ENCODE results near the gene PARVB.

Gene PARVB

DNA sequence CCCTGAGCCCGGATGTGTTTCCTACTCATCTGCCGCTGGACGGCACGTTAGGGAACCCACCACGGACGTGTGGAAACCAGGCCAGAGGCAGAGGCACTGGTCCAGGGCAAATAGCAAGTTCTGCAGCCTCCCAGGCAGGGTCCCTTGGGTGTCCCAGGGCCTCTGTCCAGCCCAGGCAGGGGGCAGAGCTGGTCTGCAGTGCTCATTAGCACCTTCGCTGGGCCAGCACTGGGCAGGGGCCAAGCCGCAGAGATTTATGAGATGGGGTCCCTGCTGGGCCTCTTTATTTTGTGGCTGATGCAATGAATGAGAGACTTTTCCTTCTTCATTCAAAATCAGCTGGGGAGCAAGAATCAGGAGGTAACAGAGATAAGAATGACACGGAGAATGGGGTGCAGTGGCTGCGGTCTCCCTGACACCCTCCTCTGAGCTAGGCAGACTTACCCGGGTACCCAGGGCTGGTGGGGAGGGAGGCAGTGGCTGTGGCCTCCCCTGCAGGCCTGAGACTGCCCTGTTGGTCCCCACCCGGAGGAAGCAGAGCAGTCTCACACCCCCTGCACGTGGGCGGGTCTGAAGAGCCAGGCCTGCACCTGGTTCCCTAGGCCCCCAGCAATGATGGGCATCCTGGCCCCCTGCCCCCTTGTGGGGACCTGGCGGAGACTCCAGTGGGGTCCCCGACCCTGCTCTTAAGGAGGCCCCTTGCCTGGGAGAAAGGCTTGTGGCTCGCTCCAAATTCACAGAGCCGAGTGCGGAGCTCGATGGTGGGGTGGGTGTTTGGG is 142.6 kb downstream of the PARVB start:
- DNase-seq: no peak

DNA sequence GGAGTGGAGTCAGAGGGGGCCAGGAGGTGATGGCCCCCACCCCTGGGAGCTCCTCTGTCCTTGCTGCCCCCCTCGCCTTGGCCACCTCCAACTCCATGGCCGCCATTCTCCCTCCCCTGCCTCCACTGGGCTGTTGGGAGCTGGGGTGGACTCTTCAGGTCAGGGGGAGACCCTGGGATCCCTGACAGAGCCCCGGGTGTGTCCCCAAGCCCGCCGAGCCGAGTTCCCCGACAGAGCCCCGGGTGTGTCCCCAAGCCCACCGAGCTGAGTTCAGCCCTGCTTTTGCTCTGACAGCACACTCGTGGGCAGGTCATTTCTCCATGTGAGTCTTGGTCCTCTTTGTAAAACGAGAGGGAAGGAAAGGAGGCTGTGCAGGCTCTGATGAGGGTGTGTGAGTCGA is 143.4 kb downstream of the PARVB start:
- DNase-seq: no peak

DNA sequence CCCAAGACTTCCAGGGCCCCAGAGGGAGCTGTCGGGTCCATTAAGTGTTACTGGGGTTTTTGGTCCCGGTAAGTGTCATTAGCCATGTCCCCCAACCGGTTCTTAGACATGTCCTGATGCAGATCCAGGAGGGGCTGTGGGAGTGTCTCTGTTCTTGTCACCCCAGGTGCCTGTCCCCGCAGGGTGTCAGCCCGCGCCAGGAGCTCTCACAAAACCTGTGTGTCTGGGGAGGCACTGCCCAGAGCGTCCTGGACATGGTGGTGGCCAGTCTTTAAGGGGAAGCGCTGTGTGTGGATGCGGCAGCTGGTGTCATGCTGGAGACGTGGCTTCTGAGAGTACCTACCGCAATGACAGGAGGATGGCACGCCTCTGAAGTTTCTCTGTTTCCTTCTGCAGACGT is 144.1 kb downstream of the PARVB start:
- no peak for DNase-seq

DNA sequence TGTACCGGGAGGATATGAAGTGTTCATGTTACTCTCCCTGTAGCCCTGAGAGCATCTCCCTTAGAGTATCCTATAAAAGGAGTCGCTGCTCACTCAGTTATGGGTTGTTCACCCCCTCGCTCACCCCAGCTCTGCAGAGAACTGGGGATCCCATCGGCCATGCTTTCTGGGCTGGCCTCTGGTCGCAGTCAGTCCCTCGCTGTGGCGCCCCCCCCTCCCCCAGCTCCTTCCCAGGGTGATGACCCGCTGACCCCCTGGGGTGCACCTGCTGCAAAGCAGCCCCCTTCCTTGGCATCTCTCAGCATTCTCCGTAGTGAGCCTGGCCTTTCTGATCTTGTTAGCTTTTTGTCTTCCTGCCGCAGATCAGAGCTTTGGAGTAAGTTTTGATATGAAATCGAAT is 146.4 kb downstream of the PARVB start:
- no peak for DNase-seq

DNA sequence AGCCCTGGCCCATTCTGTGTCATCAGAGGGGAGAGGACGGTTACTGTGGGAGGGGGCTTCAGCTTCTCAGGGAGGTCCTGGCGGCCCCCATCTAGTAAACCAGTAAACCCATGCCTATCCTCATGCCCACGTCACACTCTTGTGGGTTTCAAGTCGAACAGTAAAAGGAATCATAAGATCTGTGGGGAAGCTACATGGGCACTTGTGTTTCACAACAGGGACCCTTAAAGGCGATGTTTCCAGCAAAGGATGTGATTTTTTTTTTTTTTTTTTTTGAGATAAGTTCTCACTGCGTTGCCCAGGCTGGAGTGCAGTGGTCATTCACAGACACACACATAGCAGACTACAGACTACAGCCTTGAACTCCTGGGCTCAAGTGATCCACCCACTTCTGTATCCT is 147.5 kb downstream of the PARVB start:
- DNase-seq: no peak

DNA sequence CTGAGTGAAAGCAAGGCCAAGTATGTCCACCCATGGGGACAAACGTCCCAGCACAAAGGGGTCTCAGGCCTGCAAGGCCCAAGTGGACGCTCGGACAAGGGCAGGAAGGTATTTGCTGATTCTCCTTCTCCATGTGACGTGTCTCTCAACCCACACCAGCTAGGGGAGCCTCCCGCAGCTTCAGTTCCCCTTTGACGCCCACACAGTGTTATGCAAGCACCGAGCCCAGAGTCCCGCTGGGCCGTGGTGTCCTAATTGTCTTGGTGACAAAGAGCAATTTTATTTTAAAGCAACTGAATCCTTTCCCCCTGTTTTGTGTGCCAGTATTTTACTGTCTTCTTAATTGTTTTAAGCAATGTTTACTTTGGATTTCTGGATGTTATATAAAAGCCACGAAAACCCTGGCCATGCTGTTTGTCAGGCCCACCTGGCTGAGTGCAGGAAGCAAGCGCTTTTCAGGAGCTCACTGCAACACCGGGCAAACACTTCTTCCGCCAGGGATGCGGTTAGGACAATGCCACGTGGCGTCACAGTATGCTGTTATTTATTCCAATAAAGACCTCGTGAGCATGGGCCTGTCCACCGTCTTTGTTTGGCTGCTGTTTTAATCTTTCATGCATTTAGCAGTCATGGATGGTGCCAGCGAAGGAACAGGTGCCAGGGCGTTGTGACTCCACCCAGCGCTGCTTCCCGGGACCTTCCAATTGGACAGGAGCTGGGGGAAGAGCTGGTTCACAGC is 148.4 kb downstream of the PARVB start:
- DNase-seq: no peak

DNA sequence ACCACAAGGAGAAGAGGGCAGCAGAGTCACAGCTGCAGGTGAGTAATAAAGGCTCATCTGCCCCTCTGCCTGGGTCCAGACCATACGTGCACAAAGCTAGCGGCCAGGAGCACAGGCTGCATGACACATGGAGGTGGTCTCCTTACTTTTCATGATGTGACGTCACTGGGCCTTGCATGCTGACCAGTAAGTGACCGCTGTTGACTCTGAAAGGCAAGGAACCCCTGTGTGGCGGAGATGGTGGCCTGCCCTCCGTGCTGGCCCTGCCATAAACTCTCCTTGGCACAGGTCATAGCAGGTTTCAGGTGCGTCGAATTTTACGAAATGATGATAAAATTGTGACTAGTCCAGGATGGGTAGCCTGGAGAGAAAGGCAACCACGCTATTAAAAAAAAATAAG is 149.1 kb downstream of the PARVB start:
- DNase-seq: no peak

DNA sequence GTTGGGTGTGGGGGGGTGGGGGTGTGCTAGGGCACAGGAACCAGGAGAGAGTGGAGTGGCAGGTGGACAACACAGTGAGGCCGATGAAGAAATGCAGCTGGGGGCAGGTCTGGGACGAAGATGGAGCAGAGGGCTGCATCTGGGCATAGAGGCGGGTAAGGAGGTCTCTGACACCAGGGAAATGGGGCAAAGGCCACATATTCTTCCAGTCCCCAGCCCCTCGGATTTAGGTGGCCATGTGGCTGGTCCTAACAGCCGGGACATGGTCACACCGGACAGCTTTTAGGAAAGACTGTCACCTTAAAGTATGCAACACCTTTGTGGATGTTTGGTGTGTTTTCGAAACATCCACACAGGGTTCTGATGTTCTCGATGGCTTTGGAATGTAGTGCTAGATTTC is 151.6 kb downstream of the PARVB start:
- no peak for DNase-seq

DNA sequence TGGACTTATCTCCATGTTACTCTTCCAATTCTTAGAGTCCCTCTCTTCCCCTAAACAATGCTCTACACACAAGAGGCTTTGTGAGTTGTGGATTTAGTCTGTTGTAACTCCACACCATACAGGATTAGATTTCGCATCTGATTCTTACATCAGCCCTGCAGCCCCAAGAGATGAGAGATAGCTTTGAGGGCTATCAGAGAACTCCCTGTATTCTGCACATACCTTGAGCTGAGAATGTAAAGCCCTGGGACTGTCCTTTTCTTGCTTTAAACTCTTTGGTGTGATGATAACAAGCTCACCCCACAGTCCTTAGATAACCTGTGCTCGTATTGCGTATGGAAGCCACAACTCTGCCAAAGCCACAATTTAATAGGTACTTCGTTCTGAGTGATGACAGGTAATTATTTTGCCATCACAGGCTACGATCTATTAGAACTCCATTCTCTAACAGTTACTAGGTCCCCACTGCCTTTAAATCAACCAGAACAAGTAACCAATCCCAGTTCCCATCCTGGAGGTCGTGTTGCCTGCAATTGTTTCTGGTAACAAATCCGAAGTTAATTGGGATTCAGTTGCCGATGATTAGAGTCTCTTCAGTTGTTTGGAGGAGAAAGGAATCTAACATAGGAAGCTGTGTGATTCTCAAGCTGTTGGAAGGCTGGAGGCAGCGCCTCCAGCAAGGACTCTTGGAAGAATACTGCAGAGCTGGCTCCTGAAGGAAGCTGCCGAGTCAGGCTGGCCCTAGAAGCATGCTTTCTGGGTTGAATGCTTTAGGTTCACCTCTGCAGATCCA is 155.3 kb downstream of the PARVB start:
- no peak for DNase-seq

DNA sequence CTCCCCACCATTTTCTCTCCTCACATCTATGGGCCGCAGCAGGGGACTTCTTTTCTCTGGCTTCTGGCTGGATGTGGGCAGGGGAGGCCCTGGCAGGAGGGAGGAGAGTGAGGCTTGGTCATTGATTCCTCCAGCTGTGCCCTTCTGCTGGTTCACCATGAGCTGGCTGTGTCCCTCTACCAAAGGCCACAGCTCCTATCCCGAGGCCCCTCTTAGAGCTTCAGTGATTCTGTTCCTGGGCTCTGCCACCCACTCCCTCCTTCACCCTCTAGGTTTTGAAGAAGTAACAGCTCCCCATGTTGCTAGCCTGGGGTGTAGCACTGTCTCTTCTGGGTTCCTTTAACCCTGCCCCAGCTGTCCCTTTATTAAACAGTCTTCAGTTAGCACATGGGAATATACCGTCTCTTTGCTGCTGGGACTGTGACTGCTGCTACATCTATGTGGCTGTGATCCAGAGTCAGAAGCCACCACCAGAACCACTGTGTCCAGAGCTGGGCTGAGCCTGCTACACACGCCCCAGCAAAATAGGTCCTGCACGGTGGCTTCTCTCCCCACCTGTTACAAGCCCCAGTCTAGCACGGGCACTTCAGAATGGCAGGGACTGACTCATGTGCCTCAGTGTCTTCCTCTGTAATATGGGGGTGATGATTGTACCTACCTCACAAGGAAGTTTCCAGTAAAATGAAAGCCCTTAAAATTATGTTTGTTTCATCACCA is 156.0 kb downstream of the PARVB start:
- no peak for DNase-seq

DNA sequence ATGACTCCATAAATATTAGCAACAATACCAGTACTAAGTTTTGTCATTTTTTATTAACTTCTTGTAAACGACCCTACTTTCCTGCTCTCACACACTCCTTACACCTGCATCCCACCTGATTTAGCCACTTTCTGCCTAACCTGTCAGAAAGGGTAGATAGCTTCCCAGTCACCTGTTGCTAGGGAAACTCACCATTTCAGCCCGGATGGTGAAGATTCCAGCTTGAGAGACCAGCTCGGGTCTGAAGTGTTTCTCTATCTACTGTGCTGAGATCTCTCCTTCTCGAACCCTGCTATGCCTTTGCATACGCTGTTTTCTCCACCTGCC is 156.6 kb downstream of the PARVB start, which contains the start of gene PARVG:
Gene PARVG, plus strand, starts transcription at position 220 of the 327 bp plus-strand sequence. CDS start 2,405 bp downstream, outside the sequence.
- no peak for DNase-seq

DNA sequence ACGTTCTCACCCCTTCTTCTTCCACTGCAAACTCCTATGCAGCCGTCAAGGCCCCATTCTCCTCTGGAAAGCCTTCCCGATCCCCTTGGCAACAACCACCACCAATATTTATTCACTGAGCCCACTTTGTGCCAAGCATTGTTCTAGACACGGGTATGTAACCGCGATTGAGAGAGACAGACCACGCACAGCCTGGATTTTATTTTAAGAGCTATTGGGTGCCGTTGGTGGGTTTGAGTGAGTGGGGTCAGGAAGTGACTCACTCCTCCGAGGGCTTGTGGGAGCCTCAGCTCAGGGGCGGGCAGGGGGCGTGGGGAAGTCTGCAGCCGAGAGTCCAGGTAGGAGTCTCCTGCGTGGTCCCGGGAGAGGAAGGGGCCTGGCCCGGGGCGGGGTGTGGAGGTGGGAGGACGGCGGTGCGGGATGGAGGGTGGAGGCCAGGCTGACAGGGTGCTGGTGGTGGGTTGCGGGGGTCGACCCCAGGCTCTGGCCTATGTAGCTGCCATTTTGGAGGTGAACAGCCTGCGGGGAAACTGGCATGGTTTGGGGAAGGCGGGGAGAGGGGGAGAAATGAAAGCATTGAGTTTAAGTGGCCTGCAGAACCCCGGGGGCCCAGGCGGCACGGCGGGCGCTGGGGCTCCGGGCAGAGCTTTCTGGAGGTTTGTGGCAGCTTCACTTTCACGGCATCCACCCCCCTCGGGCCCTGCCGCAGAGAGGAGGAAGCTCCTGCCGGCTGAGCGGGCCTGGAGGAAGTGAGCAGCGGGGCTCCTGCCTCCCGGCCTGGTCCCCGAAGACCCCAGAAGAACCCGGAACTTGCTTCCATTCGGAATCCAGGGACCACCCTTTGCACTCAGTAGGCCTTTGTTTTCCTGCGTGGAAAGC is 157.2 kb downstream of the PARVB start:
- DNase-seq: no peak

DNA sequence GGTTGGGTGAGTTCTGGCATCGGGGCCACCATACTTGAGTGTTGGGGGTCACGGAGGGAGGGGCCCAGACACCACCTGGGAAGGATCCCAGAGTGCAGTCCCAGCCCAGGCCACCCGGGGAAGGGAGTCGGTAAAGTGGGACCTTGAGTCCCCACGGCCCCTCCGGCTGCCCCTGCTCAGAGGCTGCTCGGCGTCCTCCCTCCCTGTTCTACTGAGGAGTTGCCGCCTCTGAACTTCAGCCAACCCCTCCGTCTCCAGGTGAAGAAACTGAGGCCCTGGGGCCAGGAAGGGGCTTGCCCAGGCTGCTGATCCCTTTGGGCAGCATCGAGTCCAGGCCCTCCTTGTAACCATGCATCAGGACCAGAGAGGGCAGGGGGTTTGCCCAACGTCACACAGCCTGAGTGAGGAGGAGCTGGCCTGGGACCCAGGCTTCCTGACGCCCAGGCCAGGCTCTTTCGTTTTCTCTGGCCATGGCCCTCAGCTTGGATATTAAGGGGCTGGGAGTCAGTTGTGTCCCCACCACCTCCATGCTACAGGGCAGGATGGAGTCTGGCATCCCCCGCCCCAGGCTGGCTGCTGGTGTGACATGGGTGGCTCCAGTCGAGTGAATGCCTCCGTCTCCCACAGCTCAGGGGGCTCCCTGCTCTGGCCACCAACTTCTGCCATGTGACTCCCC is 157.9 kb downstream of the PARVB start:
- DNase-seq: no peak

DNA sequence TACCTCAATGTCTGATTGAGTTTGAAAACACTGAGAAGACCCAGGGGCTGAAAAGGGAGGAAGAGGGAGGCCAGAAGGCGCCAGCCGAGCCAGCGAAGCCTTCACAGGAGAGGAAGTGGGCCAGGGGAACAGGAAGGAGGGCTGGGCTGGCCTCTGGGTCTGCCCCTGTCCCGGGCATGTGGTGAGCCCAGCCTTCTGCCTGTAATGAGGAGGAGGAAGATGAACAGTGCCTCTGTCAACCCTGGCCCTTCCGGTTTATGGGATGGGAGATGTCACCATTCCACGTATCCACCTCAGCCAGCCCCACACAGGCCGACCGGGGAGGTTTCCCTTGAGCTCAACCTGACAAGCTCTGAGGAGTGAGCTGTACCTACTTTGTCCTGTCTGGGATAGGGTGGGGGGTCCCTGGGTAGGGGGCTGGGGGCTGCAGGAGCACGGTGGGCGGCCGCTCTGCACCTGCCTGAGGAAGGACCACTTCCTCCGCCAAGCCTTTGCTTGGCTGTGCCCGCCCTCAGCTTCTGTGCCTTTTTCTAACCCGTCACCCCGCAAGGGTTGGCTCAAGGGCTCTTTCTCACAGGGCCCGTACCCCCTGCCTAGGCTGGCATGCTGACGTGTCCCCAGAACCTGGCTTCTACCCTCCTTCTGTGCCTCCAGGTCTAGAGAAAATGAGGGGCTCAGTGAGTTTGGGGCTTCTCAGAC is 158.6 kb downstream of the PARVB start:
- no peak for DNase-seq

DNA sequence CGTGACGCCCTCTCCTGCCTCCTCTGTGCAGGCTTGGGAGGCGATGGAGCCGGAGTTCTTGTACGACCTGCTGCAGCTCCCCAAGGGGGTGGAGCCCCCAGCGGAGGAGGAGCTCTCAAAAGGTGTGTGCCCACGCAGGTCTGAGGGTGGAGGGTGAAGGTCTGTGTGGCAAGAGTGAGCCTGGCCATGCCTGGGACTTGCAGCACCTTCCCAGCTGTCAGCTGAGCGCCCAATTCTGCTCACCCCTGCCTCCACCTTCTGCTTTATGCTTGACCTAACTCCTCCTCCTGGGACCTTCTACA is 159.1 kb downstream of the PARVB start:
- no peak for DNase-seq

DNA sequence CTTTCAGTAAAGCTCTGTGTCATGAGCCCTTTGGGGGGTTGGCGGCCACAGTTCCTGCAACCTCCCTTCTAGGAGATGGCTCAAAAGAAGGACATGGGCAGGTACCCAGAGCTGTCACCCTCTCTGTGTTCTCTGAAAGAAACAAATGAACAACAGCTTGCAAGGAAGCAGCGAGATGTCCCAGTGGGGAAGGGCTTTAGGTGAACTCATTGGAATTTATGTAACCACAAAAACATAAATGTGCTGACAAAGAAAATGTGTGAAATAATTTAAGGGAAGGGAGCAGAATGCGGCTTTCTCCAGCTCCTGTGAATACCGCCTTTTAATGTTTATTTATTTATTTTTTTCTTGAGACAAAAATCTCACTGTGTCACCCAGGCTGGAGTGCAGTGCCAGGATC is 159.9 kb downstream of the PARVB start:
- DNase-seq: no peak

DNA sequence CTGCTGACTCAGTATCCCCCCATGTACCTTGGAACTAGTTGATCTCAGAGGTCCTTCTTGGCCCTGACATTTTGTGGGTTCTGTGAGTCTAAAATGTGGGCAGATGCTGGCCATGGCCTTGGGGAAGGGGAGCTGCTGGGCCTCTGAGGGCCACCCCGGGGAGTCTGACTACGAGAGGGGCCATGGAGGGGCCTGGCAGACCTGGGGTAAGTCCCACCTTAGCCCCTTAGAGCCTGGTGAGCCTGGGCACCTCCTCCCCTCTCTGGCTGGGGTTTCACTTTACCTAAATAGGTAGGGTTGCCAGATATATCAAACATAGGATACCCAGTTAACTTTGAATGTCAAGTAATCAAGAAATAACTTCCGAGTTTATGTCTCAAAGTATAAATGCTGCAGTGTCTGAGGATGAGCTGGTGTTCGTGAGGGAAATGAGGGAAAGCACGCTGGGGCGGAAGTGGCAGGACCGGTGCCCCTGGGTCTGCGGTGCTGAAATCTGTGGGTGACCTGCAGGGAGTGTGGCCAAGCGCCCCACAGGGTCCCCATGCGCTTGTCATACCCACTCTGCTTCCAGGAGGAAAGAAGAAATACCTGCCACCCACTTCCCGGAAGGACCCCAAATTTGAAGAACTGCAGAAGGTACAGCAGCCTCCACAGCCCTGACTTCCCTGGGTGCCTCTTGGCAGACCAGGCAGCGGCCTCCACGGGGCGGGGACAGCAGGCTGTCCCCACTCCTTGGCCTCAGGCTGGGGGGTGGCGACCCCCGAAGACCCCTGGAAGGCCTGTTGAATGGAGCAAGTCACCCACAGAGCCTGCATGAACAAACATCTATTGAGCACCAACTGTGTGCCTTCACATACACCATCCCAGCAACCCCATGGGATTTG is 161.4 kb downstream of the PARVB start:
- no peak for DNase-seq

DNA sequence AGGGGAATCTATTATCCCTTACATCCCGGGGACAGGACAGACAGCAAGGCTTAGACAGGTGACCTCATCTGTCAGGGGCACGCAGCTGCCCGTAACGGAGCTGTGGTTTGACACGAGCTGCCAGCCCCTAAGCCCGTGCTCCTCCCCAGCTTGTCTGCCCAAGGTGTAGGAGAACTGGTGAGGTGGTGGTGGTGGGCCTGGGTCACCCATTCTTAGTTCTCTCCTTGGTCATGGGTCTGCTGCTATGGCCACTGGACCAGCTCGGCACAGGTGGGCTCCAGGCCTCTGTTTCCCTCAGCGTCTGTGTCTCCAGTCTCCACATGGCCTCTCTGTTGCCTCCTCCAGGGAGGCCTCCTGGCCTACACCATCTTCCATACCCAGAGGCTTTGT is 162.0 kb downstream of the PARVB start:
- DNase-seq: no peak

DNA sequence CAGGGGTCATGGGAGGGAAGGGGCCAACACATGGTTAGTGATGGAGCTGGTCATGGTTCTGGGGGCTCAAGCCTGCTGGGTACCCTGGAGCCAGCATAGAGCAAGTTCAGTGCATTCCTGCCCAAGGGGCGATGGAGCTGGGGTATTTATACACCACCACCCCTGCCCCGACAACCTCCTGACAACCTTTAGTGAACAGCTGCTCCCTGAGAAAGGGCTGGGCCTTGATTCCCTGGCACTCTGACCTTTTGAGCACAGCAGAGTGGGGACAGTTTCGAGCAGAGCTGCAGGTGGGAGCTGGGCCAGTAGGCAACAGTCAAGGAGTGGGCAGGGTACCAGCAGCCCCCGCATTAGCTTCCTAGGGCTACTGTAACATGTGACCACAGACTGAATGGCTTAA is 162.6 kb downstream of the PARVB start:
- no peak for DNase-seq

DNA sequence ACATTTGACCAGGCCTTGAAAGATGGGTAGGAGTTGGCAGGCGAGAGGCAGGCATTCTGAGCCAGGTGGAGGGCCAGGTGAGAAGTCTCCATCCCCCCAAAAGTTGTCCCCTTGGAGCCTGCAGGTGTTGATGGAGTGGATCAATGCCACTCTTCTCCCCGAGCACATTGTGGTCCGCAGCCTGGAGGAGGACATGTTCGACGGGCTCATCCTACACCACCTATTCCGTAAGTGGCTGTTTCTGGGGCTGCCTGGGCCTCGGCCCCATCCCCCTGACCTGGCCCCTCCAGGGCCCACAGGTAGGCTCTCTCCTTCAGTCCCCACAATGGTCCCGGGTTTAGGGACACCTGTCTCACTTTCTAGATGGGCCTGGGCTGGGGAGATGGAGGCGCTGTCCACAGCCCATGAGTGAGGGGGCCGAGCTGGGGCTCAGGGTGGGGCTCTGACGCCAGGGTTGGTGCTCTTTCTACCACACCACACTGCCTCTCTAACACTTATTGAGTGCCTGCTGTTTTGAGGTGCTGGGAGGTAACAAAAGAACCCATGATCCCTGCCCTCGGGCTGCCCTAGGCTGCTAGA is 163.6 kb downstream of the PARVB start:
- DNase-seq: no peak

All from T1000 (cell line).